ES-I3 (cell line): ENCODE results near the gene CP.

ENCODE experiments used
- H3K36me3 ChIP-seq: 2 replicates; pipeline ENCODE4 v1.6.1; 2013; ENCODE audit warnings: mild to moderate bottlenecking, low read length, control low read depth, moderate library complexity; ENCODE audit not compliant: insufficient read depth
- H3K4me1 ChIP-seq: 2 replicates; pipeline ENCODE4 v1.6.1; 2013; ENCODE audit warnings: mild to moderate bottlenecking, control low read depth, low read length; ENCODE audit not compliant: insufficient read depth
- H3K9ac ChIP-seq: 2 replicates; pipeline ENCODE4 v1.6.1; 2013; ENCODE audit warnings: low read depth, mild to moderate bottlenecking, low read length, moderate library complexity
- H3K9me3 ChIP-seq: 2 replicates; pipeline ENCODE4 v1.6.1; 2013; ENCODE audit warnings: mild to moderate bottlenecking, low read length, moderate library complexity; ENCODE audit not compliant: control insufficient read depth, insufficient read depth

CP gene

DNA sequence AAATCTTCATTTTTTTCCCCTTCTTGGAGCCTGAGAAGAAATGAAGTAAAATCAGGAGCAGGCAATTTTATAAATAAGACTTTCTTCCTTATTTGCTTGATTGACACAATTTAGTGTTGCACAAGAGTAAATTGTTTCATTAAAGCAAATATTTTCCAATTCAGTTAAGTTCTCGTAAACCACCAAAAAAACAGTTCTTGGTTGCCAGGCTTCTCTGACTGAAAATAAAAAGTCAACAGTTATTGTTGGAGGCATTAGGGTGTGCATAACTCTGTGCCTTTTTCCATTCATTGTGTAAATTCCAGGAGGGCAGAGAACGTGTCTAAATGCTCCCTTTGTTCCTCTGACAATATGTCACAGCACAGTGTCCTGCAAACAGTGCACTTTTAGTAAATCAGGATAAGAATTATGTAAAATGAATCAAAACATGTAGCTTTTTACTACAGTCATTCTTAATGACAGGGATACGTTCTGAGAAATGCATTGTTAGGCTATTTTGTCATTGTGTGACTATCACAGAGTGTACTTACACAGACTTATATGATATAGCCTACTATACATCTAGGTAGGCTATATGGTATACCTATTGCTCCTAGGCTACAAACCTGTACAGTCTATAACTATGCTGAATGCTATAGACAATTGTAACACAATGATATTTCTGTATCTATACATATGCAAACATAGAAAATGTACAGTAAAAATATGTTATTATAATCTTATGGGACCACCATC, at the start of gene CP:
TSS of gene CP (minus strand) at position 47 of the 735 bp plus-strand sequence. CDS start at position 10, 37 bp downstream.
- Histone ChIP-seq H3K9ac (no peak within 1 kb of the TSS), H3K4me1 (peaks cover 4% of the 10 kb centered on the region; the same call in 1 of the 2 replicates), H3K36me3 (no peaks in the 10 kb centered on the region), H3K9me3 (no peaks in the 10 kb centered on the region)

DNA sequence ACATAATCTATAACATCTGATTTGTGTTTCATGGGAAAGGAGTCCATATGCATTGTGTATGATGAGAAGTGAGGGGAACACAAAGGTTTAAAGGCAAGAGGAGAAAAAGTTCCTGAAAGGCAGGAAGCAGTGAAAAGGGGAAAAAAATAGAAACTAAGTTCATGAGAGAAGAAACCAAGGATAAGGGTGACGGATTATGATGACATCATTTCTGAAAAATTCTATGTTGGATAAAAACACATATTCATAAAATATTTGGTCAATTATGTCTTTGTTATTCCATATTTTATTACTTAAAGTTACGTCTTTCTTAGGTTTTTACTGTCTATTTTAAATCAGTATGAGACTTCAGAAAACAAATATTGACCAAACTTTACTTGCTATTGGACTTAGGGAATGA, 48.6 kb upstream of the CP start:
- H3K4me1 ChIP-seq = peaks cover 8% of the 10 kb centered on the region; the same call in 1 of the 2 replicates
- no peaks in the 10 kb centered on the region for H3K36me3 ChIP-seq
- H3K9ac ChIP-seq = no peak overlapping the region
- H3K9me3 ChIP-seq = no peaks in the 10 kb centered on the region

DNA sequence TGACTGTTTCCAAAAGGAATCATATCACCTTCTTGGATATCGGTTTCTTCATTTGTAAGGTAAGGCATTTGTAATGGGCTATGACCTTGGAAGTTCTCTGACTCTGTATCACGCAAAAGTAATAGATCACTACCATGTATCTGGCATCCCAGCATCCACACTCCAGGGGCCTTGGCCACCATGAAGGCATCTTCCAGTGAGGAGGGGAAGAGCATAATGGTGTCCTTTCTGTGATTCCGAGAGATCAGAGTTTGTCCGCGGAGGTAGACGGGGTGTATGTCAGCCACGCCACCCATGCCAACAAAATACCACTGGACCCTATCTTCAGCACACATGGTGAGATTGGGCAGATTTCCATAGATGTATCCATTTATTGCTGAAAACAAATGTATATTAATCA, 48.1 kb upstream of the CP start:
- H3K9ac ChIP-seq = no peak overlapping the region
- H3K36me3 ChIP-seq = no peaks in the 10 kb centered on the region
- H3K9me3 ChIP-seq = no peaks in the 10 kb centered on the region
- peaks cover 8% of the 10 kb centered on the region; the same call in 1 of the 2 replicates for H3K4me1 ChIP-seq

DNA sequence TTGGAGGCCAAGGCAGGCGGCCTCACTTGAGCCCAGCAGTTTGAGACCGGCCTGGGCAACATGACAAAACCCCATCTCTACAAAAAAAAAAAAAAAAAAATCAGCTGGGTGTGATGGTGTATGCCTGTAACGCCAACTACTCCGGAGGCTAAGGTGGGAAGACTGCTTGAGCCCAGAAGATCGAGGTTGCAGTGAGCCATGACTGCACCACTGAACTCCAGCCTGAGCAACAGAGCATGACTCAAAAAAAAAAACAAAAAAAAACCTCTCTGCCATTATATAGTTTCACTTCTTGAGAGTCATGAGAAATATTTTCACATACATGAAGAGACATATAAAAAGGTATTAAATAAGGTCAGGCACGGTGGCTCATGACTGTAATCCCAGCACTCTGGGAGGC, 45.9 kb upstream of the CP start:
- Histone ChIP-seq H3K36me3 (no peaks in the 10 kb centered on the region), H3K4me1 (peaks cover 8% of the 10 kb centered on the region; the same call in 1 of the 2 replicates), H3K9me3 (no peaks in the 10 kb centered on the region), H3K9ac (no peak overlapping the region)

DNA sequence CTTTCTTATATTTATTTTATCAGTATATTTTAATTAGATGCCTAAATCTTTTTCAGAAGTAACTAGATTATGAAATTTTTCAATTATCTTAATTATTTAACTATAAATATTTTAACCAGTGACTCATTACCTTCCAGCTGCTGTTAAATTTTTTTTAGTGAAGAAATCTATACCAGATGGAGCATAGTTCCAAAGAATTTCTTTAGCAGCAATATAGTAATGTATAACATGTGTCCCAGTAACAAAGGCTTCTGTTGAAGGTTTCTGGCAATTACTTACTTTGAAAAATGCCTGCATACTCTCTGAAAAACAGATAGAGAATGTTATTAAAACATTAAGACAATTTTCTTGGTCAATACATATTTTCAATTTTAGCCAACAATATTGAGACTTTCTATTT, 45.1 kb upstream of the CP start:
- H3K9me3 ChIP-seq = no peaks in the 10 kb centered on the region
- no peak overlapping the region for H3K9ac ChIP-seq
- H3K36me3 ChIP-seq = no peaks in the 10 kb centered on the region
- peaks cover 6% of the 10 kb centered on the region; the same call in 1 of the 2 replicates for H3K4me1 ChIP-seq

GRCh38 chr3:149263856-149264255, 42.2 kb upstream of the CP start:
- Histone ChIP-seq H3K9me3 (no peaks in the 10 kb centered on the region), H3K4me1 (no peaks in the 10 kb centered on the region), H3K9ac (no peak overlapping the region), H3K36me3 (no peaks in the 10 kb centered on the region)

DNA sequence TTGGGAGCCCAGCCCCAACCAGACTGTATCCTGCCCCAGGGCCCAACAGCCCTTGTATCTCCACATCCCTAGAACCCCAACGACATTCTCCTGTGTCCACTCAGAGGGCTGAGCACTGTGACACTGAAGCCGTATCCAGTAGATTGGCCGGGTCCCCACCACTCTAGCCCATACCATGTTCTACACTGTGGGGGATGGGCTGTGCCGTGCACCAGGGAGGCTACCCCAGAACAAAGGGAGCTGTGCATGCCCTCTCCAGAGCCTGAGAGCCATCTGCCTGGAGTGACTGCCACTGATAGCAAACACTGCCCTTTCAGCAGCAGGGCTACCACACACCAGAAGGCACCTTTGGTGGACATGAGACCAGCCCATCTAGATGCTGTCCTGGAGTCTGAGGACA, 37.1 kb upstream of the CP start:
- H3K4me1 ChIP-seq = peaks cover 4% of the 10 kb centered on the region; the same call in 1 of the 2 replicates
- H3K9me3 ChIP-seq = no peaks in the 10 kb centered on the region
- H3K36me3 ChIP-seq = no peaks in the 10 kb centered on the region
- H3K9ac ChIP-seq = no peak overlapping the region

- Histone ChIP-seq H3K4me1 (peaks cover 4% of the 10 kb centered on the region; the same call in 1 of the 2 replicates), H3K9me3 (no peaks in the 10 kb centered on the region), H3K9ac (no peak overlapping the region), H3K36me3 (no peaks in the 10 kb centered on the region)
Measured at GRCh38 chr3:149258298-149258697, 36.7 kb upstream of the CP start.

DNA sequence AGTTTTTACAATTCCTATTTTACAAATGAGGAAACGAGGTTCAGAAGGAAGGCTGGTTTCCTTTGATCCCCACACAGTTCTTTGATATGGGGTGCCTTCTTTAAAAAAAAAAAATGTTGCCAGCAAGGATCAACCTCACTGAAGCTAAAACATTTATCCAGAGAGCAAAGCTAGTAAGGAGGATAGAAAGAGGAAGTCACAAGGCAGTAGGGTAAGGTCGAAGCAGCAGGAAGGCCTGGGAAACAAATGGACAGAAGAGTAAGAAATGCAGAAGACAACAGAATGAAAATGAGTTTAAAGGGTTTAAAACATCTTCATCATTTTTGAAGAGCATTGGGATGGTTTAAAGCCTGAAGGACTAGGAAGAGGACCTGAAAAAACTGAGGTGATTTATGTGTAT, 30.6 kb upstream of the CP start:
- no peaks in the 10 kb centered on the region for H3K9me3 ChIP-seq
- H3K9ac ChIP-seq = no peak overlapping the region
- H3K4me1 ChIP-seq = peaks cover 22% of the 10 kb centered on the region
- no peaks in the 10 kb centered on the region for H3K36me3 ChIP-seq

DNA sequence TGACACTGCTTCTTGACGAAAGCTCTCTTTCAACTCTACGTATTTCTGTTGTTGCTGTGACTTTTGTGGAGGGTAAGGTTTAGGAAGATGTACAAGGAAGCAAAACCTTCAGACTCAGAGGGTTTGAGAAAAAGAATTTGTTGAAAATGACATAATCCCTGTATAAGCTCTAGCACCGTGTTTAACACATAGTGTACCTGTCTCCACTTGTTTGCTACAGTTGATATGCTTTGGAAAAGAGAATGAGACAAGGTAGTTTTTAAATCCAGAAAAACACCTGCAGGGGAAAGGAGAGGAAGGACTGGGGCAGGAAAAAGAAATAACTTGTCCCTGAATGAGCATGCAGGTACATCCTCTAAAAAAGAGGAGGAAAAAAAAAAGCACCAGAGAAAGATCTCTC, 29.6 kb upstream of the CP start:
- no peaks in the 10 kb centered on the region for H3K36me3 ChIP-seq
- peaks cover 25% of the 10 kb centered on the region for H3K4me1 ChIP-seq
- no peaks in the 10 kb centered on the region for H3K9me3 ChIP-seq
- no peak overlapping the region for H3K9ac ChIP-seq

- Histone ChIP-seq H3K9ac (no peak overlapping the region), H3K9me3 (no peaks in the 10 kb centered on the region), H3K4me1 (peaks cover 28% of the 10 kb centered on the region), H3K36me3 (no peaks in the 10 kb centered on the region)
Measured at GRCh38 chr3:149247929-149248691, 26.5 kb upstream of the CP start.

DNA sequence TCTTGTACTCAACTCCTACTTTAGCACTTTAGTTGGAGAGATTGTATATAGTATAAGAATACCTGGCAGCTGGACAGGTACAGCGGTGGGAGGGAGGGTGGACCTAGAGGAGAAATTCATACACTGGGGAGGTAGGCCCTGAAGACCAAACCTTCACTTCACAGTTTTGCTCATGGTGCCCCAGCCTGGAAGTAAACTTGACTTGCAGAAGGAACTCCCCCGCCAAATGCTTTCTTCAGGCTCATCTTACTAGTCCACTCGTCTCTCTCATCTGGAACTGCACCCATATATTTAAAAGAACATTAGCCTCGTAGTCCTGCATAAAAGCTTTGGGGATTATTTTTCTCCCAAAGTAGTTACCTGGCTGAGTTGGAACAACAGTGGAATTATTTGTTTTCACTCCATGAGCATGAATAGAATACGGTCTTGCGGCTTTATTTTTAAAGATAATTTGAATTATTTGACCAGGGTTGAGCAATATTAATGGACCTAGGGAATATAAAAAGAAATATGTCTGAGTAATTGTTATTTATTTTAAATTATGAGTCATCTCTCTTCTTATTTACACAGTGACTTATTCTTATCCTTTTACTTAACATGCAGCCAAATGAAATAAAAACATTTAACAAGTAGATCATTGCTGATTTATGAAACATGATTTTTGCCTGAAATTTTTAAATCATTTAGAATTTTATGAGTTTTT, 25.5 kb upstream of the CP start:
- Histone ChIP-seq H3K9ac (no peak overlapping the region), H3K9me3 (no peaks in the 10 kb centered on the region), H3K36me3 (no peaks in the 10 kb centered on the region), H3K4me1 (peaks cover 28% of the 10 kb centered on the region)

GRCh38 chr3:149245738-149246451, 24.3 kb upstream of the CP start:
- no peaks in the 10 kb centered on the region for H3K36me3 ChIP-seq
- H3K9me3 ChIP-seq = no peaks in the 10 kb centered on the region
- no peak overlapping the region for H3K9ac ChIP-seq
- H3K4me1 ChIP-seq = peaks cover 28% of the 10 kb centered on the region

DNA sequence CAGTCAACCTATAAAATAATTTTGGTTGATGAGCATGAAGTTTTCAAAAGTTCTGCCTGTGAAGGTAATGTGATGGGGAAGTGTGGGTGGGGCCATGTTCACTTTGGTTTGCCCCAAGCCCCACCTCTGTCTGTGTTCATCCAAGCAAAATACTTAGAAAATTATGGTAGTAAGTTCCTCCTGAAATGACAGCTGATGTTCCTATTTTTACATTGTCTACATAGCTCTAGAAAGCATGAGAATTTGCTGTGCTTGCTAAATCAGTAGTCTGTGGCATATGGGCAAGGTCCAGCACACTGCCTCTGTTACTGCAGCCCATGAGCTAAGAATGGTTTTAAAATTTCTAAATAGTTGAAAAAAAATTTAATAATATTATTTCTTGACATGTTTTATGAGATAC, 21.9 kb upstream of the CP start:
- Histone ChIP-seq H3K9ac (no peak overlapping the region), H3K36me3 (no peaks in the 10 kb centered on the region), H3K9me3 (no peaks in the 10 kb centered on the region), H3K4me1 (peaks cover 20% of the 10 kb centered on the region)
